Activated CD8-positive, alpha-beta T cell treated with anti-CD3 and anti-CD28 coated beads, Interleukin-2, amount 10 ng/mL, durations not matched to agents 7 days and 5 days (primary cell): Measurements from ENCODE around the gene NOL4L. TPM values are rescaled to one million over a fixed set of nuclear protein-coding genes. Genes with fewer than 3 reads are reported as not detected.

Experiments
- ATAC-seq: fragments of 150-1000 bp; cut with Tn5 transposase; one replicate; pipeline ENCODE4 v1.10.0; 2021; ENCODE audit warnings: moderate library complexity
- CTCF ChIA-PET: fragments of 350-600 bp; sonication (Branson Sonifier 250); formaldehyde crosslinking; loops from one replicate; lab custom pipeline; 2021; ENCODE audit warnings: antibody characterized with exemption; lab: Charles Lee
- POLR2A ChIA-PET: fragments of 350-600 bp; sonication (Branson Sonifier 250); formaldehyde crosslinking; loops from one replicate; lab custom pipeline; 2021; ENCODE audit warnings: antibody characterized with exemption; lab: Charles Lee
- DNase-seq: peaks from one replicate; pipeline ENCODE4 v3.0.0-alpha.2; 2020
- H3K27ac Mint-ChIP-seq: one replicate; pipeline ENCODE4 v1.8.0; 2021; ENCODE audit warnings: mild to moderate bottlenecking, mixed read lengths
- H3K27me3 Mint-ChIP-seq: one replicate; pipeline ENCODE4 v1.8.0; 2021; ENCODE audit warnings: low read depth, mixed read lengths
- H3K36me3 Mint-ChIP-seq: one replicate; pipeline ENCODE4 v1.8.0; 2021; ENCODE audit warnings: low read depth, mixed read lengths
- H3K4me1 Mint-ChIP-seq: one replicate; pipeline ENCODE4 v1.8.0; 2021; ENCODE audit warnings: low read depth, mixed read lengths
- H3K4me3 Mint-ChIP-seq: one replicate; pipeline ENCODE4 v1.8.0; 2021; ENCODE audit warnings: mild to moderate bottlenecking, mixed read lengths
- H3K9me3 Mint-ChIP-seq: one replicate; pipeline ENCODE4 v1.8.0; 2022; ENCODE audit warnings: mixed read lengths; ENCODE audit not compliant: insufficient read depth
- total RNA-seq, 2 experiments: library from RNA; stranded (reverse); gene quantifications; one replicate each; pipeline ENCODE4 v1.2.3, GENCODE V29; 2021

The NOL4L gene
- total RNA-seq, 2 experiments from 2014 or later: 22.2 to 24.5 TPM

DNA sequence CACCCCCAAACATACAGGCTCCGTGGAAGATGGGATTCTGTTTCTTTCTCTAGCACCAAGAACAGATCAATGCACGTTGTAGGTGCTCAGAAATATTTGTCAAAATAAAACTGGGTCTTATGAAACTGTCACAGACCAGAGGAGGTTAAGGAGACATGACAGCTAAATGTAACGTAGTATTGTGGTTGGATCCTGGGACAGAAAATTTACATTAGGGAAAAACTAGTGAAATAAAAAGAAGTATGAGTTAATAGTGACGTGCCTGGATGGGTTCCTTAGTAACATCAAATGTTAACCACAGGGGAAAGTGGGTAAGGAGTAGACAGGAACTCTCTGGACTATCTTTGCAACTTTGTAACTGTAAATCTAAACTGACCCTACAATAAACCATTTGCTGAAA, 31.5 kb downstream of the NOL4L start:
- POLR2A ChIA-PET: no interaction called here
- no peak for ATAC-seq
- H3K27ac Mint-ChIP-seq: no peak overlapping the region

DNA sequence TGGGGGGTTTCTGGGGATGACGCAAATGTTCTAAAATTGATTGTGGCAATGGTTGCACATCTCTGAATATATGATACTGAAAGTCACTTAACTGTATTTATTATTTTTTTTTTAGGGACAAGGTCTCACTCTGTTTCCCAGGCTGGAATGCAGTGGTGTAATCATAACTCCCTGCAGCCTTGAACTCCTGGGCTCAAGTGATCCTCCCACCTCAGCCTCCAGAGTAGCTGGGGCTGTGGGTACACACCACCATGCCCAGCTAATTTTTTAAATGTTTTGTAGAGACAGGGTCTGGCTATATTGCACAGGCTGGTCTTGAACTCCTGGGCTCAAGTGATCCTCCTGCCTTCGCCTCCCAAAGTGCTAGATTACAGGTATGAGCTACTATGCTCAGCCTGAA, 33.4 kb downstream of the NOL4L start:
- ATAC-seq (no peak), DNase-seq (no peak)
- no peaks in the 10 kb centered on the region for H3K27me3 Mint-ChIP-seq
- H3K4me1 Mint-ChIP-seq: peaks cover 44% of the 10 kb centered on the region
- peaks cover 13% of the 10 kb centered on the region for H3K36me3 Mint-ChIP-seq
- H3K27ac Mint-ChIP-seq: no peak overlapping the region
- ChIA-PET POLR2A (interaction anchor here (1.1 kb wide), 1 partner anchor 12 kb away, joined by 3 read pairs; no protein-coding TSS in a partner anchor), CTCF (interaction anchor here (0.8 to 1.1 kb wide), 2 partner anchors 12 to 29 kb away, joined by 3 to 4 read pairs; no protein-coding TSS in a partner anchor)
- H3K4me3 Mint-ChIP-seq: no peak overlapping the region
- H3K9me3 Mint-ChIP-seq: no peaks in the 10 kb centered on the region

More for the DNA sequence above, 31.5 kb downstream of the NOL4L start:
- no peak overlapping the region for H3K4me3 Mint-ChIP-seq
- no peaks in the 10 kb centered on the region for H3K9me3 Mint-ChIP-seq
- H3K27me3 Mint-ChIP-seq: no peaks in the 10 kb centered on the region
- H3K4me1 Mint-ChIP-seq: peaks cover 25% of the 10 kb centered on the region
- peaks cover 8% of the 10 kb centered on the region for H3K36me3 Mint-ChIP-seq
- CTCF ChIA-PET: no interaction called here
- DNase-seq: no peak

GRCh38 chr20:32549842-32550241, 35.3 kb downstream of the NOL4L start:
- H3K27ac Mint-ChIP-seq: no peak overlapping the region
- no peak overlapping the region for H3K4me3 Mint-ChIP-seq
- peaks cover 50% of the 10 kb centered on the region for H3K4me1 Mint-ChIP-seq
- ATAC-seq: no peak
- ChIA-PET CTCF (no interaction called here), POLR2A (interaction anchor here (1.0 kb wide), 1 partner anchor 17 kb away, joined by 3 read pairs; no protein-coding TSS in a partner anchor)
- H3K36me3 Mint-ChIP-seq: peaks cover 10% of the 10 kb centered on the region
- H3K9me3 Mint-ChIP-seq: no peaks in the 10 kb centered on the region
- H3K27me3 Mint-ChIP-seq: no peaks in the 10 kb centered on the region
- no peak for DNase-seq

- H3K4me3 Mint-ChIP-seq: no peak overlapping the region
- ChIA-PET CTCF (interaction anchor here (1.0 to 1.4 kb wide), 2 partner anchors 10 to 14 kb away, joined by 3 to 4 read pairs; no protein-coding TSS in a partner anchor), POLR2A (interaction anchor here (0.6 kb wide), 1 partner anchor 33 kb away, joined by 3 read pairs; no protein-coding TSS in a partner anchor)
- ATAC-seq (no peak), DNase-seq (no peak)
- H3K36me3 Mint-ChIP-seq: peaks cover 18% of the 10 kb centered on the region
- no peaks in the 10 kb centered on the region for H3K27me3 Mint-ChIP-seq
- peak overlapping the region; percentile 53 for H3K27ac Mint-ChIP-seq
- peaks cover 41% of the 10 kb centered on the region for H3K4me1 Mint-ChIP-seq
- no peaks in the 10 kb centered on the region for H3K9me3 Mint-ChIP-seq
Observed at GRCh38 chr20:32547753-32548034, 37.4 kb downstream of the NOL4L start.

GRCh38 chr20:32546918-32547752, 38.0 kb downstream of the NOL4L start:
- Mint-ChIP-seq H3K4me1 (peaks cover 45% of the 10 kb centered on the region), H3K36me3 (peaks cover 22% of the 10 kb centered on the region), H3K4me3 (no peak overlapping the region), H3K27ac (peak overlapping the region; percentile 40), H3K27me3 (no peaks in the 10 kb centered on the region), H3K9me3 (no peaks in the 10 kb centered on the region)
- DNase-seq: no peak
- POLR2A ChIA-PET: interaction anchor here (0.6 to 0.9 kb wide), 2 partner anchors 34 to 86 kb away, joined by 3 read pairs; no protein-coding TSS in a partner anchor
- ATAC-seq: no peak
- CTCF ChIA-PET: interaction anchor here (1.0 to 1.7 kb wide), 3 partner anchors 10 to 25 kb away, joined by 3 to 4 read pairs (median 4); no protein-coding TSS in a partner anchor

DNA sequence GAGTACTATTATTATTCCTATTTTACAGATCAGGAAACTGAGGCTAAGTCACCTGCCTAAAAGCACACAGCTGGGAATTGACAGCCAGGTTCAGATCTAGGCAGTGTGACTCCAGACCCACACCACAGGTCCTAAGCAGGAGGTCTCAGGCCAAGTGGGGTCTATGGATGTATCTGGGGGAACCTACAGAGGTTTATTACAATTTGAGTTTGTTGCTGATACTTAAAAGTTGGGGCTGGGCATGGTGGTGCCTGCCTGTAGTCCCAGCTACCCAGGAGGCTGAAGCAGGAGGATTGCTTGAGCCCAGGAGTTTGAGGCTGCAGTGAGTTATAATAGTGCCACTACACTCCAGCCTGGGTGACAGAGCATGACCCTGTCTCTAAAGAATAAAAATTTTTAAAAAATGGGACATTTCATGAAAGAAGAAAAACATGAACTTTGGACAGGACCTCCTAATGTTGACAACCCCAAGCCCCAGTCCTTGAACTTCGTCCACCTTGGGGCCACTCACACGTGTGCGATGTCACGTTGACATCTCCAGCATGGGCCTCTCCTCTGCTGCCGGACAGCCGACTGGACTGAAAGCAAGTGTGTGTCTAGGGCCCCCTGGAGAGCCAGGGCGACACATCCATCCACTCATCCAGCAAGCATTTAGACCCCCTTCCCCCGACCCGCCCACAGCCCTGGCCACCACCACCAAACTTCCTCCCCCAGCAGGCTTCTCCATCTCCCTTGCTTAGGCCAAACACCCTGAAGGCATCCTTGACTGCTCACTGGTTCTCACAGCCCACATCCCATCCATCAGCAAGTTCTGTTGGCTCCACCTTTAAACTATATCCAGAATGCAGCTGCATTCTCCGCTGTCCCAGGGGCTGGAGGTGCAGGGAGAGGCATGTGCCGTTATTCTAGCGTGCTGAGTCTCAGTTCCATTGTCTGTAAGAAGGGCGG, 40.0 kb downstream of the NOL4L start:
- H3K36me3 Mint-ChIP-seq: peaks cover 22% of the 10 kb centered on the region
- no peak for DNase-seq
- H3K27me3 Mint-ChIP-seq: no peaks in the 10 kb centered on the region
- H3K4me1 Mint-ChIP-seq: peaks cover 61% of the 10 kb centered on the region
- no peaks in the 10 kb centered on the region for H3K9me3 Mint-ChIP-seq
- no peak overlapping the region for H3K4me3 Mint-ChIP-seq
- ATAC-seq: no peak
- CTCF ChIA-PET: interaction anchor here (0.8 to 1.7 kb wide), 2 partner anchors 11 to 23 kb away, joined by 3 to 4 read pairs; no protein-coding TSS in a partner anchor
- POLR2A ChIA-PET: no interaction called here
- H3K27ac Mint-ChIP-seq: peak overlapping the region; percentile 69

- ATAC-seq: no peak
- Mint-ChIP-seq H3K36me3 (peaks cover 23% of the 10 kb centered on the region), H3K4me3 (no peak overlapping the region), H3K4me1 (peaks cover 70% of the 10 kb centered on the region), H3K9me3 (no peaks in the 10 kb centered on the region), H3K27me3 (no peaks in the 10 kb centered on the region), H3K27ac (peak overlapping the region; percentile 69)
- DNase-seq: no peak
- POLR2A ChIA-PET: no interaction called here
- CTCF ChIA-PET: interaction anchor here (0.8 kb wide), 1 partner anchor 12 kb away, joined by 3 read pairs; no protein-coding TSS in a partner anchor
Observed at GRCh38 chr20:32544260-32544722, 40.8 kb downstream of the NOL4L start.

- Mint-ChIP-seq H3K27ac (peak overlapping the region; percentile 69), H3K4me3 (no peak overlapping the region), H3K36me3 (peaks cover 21% of the 10 kb centered on the region), H3K4me1 (peaks cover 76% of the 10 kb centered on the region), H3K9me3 (no peaks in the 10 kb centered on the region), H3K27me3 (no peaks in the 10 kb centered on the region)
- ATAC-seq (no peak), DNase-seq (no peak)
- ChIA-PET CTCF (interaction anchor here (0.8 kb wide), 1 partner anchor 13 kb away, joined by 3 read pairs; no protein-coding TSS in a partner anchor), POLR2A (no interaction called here)
Observed at GRCh38 chr20:32543570-32544259, 41.4 kb downstream of the NOL4L start.

- no peaks in the 10 kb centered on the region for H3K27me3 Mint-ChIP-seq
- no peak overlapping the region for H3K4me3 Mint-ChIP-seq
- peak overlapping the region; percentile 69 for H3K27ac Mint-ChIP-seq
- CTCF ChIA-PET: interaction anchor here (1.0 to 12.0 kb wide), 3 partner anchors 12 to 18 kb away, joined by 3 to 241 read pairs (median 4); no protein-coding TSS in a partner anchor
- POLR2A ChIA-PET: interaction anchor here (1.2 kb wide), 1 partner anchor 43 kb away, joined by 4 read pairs; the partner anchor contains the start of gene NOL4L
- peaks cover 71% of the 10 kb centered on the region for H3K4me1 Mint-ChIP-seq
- ATAC-seq: no peak
- H3K36me3 Mint-ChIP-seq: peaks cover 18% of the 10 kb centered on the region
- DNase-seq: no peak
- no peaks in the 10 kb centered on the region for H3K9me3 Mint-ChIP-seq
Observed at GRCh38 chr20:32542259-32542615, 42.9 kb downstream of the NOL4L start.

GRCh38 chr20:32541323-32542258, 43.5 kb downstream of the NOL4L start:
- no peaks in the 10 kb centered on the region for H3K9me3 Mint-ChIP-seq
- CTCF ChIA-PET: interaction anchor here (1.0 to 12.0 kb wide), 6 partner anchors 13 to 132 kb away, joined by 3 to 241 read pairs (median 4); partner anchors contain the start of gene C20orf203
- POLR2A ChIA-PET: interaction anchor here (9.1 kb wide), 1 partner anchor 16 kb away, joined by 145 read pairs; no protein-coding TSS in a partner anchor
- H3K4me1 Mint-ChIP-seq: peaks cover 68% of the 10 kb centered on the region
- no peak for DNase-seq
- H3K36me3 Mint-ChIP-seq: peaks cover 21% of the 10 kb centered on the region
- no peaks in the 10 kb centered on the region for H3K27me3 Mint-ChIP-seq
- no peak for ATAC-seq
- no peak overlapping the region for H3K4me3 Mint-ChIP-seq
- peak overlapping the region; percentile 97 for H3K27ac Mint-ChIP-seq
